ENCODE data around the gene DNAJA3.
"Not testable (repeated sequence)": the region's sequence is repeated elsewhere in the genome, so short reads cannot be mapped to it uniquely, and the experiment has no call there.

Gene DNAJA3

DNA sequence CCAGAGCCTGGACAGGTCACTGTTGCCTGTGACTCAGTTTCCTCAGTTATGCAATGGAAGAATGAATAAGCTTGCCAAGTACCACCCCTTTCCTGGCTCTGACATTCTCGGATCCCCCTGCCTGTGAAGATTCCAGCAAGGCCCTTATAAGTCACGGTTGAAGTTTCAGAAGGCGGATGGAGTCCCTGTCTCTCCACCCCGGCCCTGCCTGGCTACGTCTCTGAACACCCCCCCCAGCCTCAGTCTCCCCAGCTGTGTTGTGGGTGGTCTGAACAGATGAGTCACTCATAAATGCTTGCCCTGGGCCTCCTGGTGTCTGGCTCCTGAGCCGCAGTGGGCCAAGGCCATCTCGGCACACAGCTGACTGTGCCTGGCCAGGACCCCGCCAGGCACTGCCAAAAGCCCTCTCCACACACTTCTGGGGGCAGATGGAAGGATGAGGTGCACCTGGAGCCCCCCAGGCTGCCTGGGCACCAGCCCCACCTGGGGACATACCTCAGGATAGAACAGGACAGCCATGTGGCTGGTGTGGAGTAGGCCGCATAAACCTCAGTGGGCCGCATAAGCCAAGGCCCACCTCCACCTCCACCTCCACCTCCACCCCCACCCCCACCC lies 38.6 kb upstream of the DNAJA3 start:
- no peak for DNase-seq (ENCODE audit: extremely low read depth in 1 of 2, low read depth in 1 of 2)

DNA sequence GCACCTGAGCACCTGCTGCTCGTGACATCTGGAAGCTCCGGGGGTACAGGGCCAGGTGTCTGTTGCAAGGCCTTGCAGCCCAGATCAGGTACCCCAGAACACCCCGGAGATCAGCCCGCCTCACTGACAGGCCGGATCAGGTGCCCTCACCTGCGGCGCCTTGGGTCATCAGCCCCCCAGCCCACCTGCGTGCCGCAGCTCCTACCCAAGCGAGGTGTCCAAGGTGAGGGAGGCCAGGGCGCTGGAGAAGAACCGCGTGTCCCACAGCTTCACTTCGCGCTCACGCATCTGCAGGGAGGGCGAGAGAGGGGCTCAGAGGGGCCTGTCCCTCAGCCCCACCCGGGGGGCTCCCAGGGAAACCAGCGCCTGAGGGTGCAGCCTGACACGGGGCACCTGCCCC lies 37.9 kb upstream of the DNAJA3 start:
- no peak for DNase-seq (ENCODE audit: extremely low read depth in 1 of 2, low read depth in 1 of 2)

DNA sequence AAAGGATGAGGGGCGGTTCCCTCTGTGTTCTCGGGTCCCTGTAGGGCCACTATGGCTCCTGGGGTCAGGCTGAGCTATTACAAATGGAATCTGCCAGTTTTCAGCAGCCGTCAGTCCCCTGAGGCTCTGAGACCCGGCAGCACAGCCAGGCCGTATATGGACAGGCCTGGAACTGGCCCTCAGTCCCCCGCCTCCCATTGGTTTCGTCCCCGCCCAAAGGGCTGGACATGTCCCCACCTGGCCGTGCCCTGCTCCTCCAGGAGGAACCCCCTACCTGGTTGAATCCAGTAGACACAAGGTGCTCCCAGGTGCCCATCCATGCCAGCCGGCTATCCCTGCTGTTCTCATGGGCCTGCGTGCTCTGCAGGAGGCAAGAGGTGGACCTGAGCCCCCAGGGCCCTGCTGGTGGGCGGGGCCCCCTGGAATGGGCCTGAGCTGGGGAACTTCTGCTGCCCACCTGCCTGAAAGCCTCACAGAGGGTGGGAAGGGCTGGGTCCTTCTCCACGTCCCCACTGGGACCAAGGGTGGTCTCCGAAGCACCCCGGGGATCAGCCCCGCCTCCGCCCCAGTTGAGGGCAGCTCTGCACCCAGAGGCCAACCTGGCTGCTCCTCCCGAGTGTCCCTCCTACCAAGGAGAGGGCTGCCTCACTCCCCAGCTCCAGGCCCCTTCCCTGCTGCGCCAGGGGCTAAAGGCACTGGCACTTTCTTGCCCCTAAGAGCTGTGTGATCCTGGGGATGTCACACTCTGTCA lies 37.2 kb upstream of the DNAJA3 start:
- no peak for DNase-seq (ENCODE audit: extremely low read depth in 1 of 2, low read depth in 1 of 2)

GRCh38 chr16:4389051-4389955 lies 36.4 kb upstream of the DNAJA3 start:
- no peak for DNase-seq (ENCODE audit: extremely low read depth in 1 of 2, low read depth in 1 of 2)

DNA sequence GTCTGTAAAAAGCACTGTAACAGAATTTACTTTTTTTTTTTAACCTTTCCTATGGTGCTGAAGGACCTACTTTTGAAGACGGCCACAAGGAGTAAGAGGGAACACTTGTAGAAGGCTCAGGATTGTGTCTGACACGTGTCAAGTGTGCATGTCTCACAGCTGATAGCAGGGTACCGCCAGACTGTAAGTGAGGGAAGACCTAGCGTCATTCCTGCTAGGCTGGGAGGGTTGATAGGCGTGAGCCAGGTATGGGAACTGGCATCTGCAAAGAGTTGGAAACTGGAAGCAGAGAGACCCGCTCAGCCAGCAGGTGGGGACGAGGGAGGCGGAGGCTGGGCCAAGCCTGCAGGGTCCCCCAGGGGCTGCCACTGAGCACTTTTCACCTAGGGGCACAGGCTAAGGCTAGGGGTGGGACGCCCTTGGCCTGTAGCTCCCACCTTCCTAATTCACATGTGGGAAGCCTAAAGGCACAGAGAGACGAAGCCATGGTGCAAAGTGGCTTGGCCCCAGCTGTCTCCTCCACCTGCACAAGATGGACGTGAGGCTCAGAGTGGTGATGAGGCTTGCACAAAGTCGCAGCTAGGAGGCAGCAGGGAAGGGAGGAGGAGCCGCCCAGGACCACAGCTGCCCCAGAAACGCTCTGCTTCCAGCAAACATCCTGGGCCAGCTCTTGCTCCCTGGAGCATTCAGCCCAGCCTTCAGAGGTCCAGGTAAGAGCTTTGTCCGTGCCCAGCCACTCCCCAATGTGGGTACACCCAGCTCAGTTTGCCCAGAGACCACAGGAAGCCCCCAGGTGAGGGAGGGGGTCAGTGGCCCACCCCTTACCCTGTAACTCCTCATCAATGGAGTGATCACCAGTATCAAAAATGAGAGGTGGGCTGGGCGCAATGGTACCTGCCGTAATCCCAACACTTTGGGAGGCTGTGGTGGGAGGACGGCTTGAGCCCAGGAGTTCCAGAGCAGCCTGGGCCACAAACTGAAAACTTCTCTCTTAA lies 35.1 kb upstream of the DNAJA3 start:
- no peak for DNase-seq (ENCODE audit: extremely low read depth in 1 of 2, low read depth in 1 of 2)

GRCh38 chr16:4391631-4392381 lies 33.9 kb upstream of the DNAJA3 start:
- DNase-seq (ENCODE audit: extremely low read depth in 1 of 2, low read depth in 1 of 2) = no peak

DNA sequence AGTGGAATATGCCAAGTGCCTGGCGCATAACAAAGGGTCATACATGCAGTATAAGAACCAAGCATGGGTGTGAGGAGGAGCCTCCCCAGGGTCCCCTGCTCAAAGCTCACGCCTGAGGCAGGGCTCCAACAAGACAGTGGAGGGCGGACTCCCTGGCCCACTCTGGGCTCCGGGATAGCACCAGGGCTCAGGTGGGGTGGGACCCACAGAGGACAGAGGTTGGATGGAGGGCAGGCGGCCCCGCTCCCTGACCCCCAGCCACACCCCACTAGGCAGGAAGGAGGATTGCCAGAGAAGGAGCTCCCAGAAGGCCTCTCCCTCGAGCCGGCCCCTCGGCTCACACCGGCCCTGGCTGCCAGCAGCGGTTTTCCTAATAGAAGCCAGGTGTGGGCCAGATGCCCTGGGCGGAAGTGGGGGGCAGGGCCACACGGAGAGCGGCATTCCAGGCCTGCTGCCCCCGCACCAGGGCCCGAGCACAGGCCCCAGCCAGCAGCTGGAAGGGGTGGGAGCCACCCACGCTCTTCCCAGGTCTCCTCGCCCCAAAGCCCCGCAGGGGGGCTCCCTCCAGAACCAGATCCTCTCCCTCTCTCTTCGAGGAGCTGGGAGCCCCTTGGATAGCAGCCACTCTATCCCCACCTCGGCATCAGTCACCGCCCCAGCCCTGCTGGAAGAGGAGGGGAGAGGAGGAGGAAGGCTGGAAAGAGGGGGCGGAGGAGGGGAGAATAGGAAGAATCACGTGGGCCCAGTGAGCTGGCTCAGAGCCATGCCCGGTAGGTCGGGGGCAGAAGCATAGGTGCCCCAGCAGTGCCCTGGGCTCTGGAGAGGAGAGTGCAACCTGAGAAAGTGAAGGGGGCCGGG lies 33.1 kb upstream of the DNAJA3 start:
- no peak for DNase-seq (ENCODE audit: extremely low read depth in 1 of 2, low read depth in 1 of 2)

DNA sequence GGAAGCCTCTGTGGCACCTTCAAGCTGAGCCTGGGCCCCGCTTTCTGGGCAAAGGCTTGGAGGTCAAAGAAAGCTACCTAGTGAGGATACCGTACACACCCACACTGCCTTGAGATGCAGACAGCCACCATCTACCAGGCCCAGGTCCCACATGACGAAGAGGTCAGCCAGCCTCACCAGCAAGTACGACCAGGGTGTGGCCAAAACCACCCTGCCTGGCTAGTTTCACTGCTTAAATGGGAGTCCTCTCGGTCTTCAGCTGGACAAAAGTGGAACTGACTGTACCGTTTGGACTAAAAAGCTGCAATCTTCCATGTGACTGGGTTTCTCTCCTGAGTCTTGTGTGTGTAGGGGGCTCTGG lies 32.4 kb upstream of the DNAJA3 start:
- DNase-seq (ENCODE audit: extremely low read depth in 1 of 2, low read depth in 1 of 2) = no peak

GRCh38 chr16:4393850-4394249 lies 31.8 kb upstream of the DNAJA3 start:
- not testable (repeated sequence) for DNase-seq (ENCODE audit: extremely low read depth in 1 of 2, low read depth in 1 of 2)

DNA sequence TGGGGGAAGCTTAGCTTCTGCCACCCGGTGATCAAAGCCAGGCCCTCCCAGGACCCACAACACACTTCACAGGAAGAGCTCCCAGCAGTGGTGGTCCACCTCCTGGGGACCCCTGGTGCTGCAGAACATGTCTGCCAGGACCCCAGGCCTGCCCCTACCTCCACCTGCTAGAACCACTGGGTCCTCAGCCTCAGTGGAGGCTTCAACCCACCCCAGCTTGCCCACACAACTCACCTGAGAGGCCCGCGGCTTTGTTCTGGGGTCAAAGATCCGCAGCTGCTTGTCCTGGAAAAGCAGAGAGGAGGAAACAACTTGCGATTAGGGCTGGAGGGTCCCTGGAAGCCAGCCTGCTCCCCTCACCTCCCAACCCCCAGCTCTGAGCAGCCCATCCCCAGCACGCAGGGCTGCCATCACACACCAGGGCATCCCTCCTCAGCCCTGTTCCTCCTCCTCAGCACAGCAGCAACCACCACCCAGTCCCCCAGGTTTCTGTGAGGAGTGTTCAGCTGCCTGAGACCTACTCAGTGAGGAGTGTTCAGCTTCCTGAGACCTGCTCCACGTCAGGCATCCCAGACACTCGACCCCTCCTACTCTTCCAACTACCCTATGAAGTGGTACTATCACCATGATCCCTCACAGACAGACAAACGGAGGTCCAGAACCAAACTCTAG lies 30.5 kb upstream of the DNAJA3 start:
- DNase-seq (ENCODE audit: extremely low read depth in 1 of 2, low read depth in 1 of 2) = no peak

GRCh38 chr16:4399001-4399730 lies 26.5 kb upstream of the DNAJA3 start:
- no peak for DNase-seq (ENCODE audit: extremely low read depth in 1 of 2, low read depth in 1 of 2)

- DNase-seq (ENCODE audit: extremely low read depth in 1 of 2, low read depth in 1 of 2) = no peak
Measured at GRCh38 chr16:4401094-4401501, 24.6 kb upstream of the DNAJA3 start.

DNA sequence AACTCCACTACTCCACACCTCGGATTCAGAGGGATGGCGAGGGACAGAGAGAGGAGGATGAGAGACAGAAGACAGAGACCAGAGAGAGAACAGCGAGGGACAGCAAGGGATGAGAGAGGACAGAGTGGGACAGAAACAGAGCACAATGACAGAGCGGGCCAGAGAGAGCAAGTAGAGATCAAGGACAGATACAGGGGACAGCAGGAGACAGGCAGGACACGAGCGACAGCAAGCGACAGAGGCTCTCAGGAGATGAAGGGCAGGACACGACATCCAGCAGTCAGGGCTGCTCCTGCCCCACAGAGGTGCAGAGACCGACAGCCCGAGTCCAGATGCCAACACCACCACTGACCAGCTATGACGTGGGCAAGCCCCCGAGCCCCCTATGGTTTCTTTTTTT lies 24.2 kb upstream of the DNAJA3 start:
- no peak for DNase-seq (ENCODE audit: extremely low read depth in 1 of 2, low read depth in 1 of 2)

GRCh38 chr16:4402439-4403132 lies 23.1 kb upstream of the DNAJA3 start:
- DNase-seq (ENCODE audit: extremely low read depth in 1 of 2, low read depth in 1 of 2) = no peak

DNA sequence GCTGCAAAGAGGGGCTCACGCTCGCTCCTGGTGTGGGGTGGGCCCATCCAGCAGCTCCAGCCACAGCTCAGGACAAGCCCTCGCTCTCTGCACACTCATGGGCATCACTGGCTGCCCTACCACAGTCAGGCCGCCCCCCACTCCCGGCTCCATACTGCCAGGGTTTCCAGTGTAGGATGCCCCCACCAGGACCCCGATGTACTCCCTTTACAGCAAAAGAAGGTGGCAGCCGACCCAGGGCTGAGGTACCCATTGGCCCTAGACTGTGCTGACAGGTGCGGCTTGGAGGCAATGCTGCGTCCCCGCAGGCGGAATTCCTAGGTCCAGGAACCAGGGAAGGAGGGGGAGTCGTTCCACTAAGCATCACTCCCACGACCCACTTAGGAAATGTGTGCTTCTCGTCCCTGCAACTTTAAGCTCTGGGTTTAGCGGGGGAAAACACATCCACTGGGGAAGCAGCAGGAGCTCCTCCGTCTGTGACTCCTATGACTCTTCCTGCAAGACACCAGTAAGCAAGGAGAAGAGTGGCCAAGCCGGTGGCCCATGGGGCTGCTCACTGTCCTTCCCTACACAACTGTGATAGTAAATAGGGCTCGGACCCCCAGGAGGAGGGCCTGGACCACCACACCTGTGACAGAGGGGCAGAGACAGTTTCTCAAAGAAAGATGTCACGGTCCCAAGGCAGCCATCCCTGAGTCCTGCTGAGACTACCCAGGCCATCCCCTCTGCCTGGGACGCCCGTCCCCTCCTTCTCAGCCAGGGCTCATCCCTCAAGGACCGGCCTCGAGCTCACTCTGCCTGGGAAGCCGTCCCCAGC lies 22.3 kb upstream of the DNAJA3 start:
- no peak for DNase-seq (ENCODE audit: extremely low read depth in 1 of 2, low read depth in 1 of 2)

DNA sequence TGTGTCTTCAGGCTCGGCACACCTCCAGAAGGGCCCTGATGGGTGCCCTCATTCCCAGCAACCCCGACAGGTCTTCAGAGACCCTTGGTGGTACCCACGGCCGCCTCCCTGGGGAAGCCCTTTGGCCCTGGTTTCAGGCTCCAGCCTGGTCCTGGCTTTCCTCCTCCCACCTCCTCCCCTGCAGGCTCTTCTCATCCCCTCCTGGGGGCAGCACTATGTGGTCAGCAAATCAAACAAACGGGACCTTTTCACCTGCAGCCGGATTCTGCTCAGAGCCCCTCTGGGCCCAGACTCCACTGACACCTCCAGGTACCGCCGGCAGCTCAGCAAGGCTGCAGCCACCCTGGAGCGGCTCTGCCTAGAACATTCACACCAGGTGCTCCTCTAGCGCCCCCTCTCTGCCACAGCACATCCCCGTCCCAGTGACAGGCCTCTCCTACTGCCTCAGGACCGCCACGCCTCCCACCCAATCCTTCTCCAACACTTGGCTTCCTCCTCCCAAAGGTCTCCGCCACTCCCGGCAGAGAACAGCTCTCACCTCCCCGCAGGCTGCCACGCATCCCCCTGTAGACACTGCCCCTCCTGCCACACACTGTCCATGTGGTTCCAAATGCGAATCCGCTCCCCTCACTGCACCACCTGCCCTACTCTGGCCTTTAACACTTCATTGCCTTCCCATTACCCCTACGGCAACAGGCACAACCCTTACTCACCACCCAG lies 21.3 kb upstream of the DNAJA3 start:
- DNase-seq (ENCODE audit: extremely low read depth in 1 of 2, low read depth in 1 of 2) = no peak
